DND-41 (cell line): Measurements from ENCODE around the gene KLLN.

ENCODE experiments used
- EZH2 ChIP-seq: IDR thresholded peaks from 3 replicates; pipeline ENCODE4 v1.6.1; 2012; ENCODE audit warnings: borderline replicate concordance, low read depth, mild to moderate bottlenecking, moderate library complexity, low read length, inconsistent platforms; ENCODE audit not compliant: severe bottlenecking
- TF ChIP-seq, protein P1 (sequence below): IDR thresholded peaks from 2 replicates; pipeline ENCODE4 v1.5.1; 2012; ENCODE audit warnings: borderline replicate concordance, low read length, moderate library complexity, mild to moderate bottlenecking; ENCODE audit not compliant: poor library complexity, severe bottlenecking; ENCODE audit errors: extremely low read depth

DNA sequence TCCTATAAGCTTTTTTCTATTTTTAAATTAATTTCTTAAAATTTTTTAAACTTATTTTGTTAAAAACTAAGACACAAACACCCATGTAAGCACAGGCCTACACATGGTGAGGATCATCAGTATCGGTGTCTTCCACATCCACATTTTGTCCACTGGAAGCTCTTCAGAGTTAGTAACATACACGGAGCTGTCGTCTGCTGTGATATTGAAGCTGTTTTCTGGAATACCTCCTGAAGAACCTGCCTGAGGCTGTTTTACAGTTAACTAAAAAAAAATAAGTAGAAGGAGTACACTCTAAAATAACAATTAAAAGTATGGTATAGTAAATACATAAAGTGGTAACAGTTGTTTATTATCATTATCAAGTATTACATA, 17.7 kb downstream of the KLLN start:
- no peak for TF ChIP-seq EZH2
- TF ChIP-seq, protein P1, sequence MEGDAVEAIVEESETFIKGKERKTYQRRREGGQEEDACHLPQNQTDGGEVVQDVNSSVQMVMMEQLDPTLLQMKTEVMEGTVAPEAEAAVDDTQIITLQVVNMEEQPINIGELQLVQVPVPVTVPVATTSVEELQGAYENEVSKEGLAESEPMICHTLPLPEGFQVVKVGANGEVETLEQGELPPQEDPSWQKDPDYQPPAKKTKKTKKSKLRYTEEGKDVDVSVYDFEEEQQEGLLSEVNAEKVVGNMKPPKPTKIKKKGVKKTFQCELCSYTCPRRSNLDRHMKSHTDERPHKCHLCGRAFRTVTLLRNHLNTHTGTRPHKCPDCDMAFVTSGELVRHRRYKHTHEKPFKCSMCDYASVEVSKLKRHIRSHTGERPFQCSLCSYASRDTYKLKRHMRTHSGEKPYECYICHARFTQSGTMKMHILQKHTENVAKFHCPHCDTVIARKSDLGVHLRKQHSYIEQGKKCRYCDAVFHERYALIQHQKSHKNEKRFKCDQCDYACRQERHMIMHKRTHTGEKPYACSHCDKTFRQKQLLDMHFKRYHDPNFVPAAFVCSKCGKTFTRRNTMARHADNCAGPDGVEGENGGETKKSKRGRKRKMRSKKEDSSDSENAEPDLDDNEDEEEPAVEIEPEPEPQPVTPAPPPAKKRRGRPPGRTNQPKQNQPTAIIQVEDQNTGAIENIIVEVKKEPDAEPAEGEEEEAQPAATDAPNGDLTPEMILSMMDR = no peak
